ENCODE results near the gene PPM1M. TPM values are rescaled to one million over a fixed set of nuclear protein-coding genes. Genes with fewer than 3 reads are reported as not detected.

Gene PPM1M
- total RNA-seq, 1 donor from 2014 or later, result 59.5 TPM

DNA sequence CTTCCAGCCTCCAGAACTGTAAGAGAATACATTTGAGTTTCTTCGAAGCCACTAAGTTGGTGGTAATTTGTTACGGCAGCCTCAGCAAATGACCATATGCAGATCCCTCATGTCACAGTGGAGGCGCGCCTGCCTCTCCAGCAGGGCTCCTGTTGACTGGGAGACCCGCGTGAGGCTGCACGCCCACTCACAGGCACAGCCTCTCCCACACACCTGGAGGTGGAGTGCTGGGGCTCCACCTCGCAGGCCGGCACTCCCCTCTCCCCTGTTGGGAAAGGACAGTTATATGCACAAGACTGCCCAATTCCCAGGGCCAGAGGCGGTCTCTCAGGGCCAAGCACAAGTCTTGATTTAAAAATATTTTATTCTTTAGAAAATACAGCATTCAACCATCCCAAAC is 17.3 kb upstream of the PPM1M start:
- H3K9me3 Mint-ChIP-seq, result no peaks in the 10 kb centered on the region
- H3K27me3 Mint-ChIP-seq (ENCODE audit: insufficient read depth), result no peaks in the 10 kb centered on the region
- H3K27ac Mint-ChIP-seq, result peak overlapping the region; percentile 55
- no peak overlapping the region for H3K4me3 Mint-ChIP-seq
- no peak for DNase-seq (ENCODE audit: low spot score)
- H3K36me3 Mint-ChIP-seq (ENCODE audit: low read depth), result peaks cover 16% of the 10 kb centered on the region
- intact Hi-C loops (cut with micrococcal nuclease), result no loop called here
- peaks cover 48% of the 10 kb centered on the region for H3K4me1 Mint-ChIP-seq (ENCODE audit: low read depth)

DNA sequence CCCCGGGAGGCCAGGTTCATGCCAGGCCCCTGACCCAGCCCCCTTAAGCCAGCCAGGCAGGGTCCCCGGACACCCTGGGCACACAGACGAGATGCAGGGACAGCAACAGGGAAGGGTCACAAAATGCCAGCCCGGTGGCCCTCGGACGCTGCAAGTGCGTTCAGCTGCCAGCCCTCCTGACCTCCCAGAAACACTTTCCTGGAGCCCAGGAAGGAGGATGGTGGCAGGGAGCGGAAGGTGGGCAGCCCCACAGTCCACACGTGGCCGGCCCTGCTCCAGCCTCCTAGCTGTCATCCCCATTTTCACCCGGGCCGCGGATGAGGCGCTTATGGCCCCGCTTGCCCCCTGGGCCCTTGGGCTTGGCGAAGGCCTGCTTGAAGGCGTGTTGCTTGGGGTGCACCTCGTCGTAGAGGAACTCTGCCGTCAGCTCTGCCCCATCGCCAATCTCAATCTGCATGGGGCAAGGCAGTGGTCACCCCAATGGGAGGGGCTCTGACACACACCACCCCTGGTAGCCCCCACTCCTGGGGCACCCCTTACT is 16.7 kb upstream of the PPM1M start:
- intact Hi-C loops (cut with micrococcal nuclease), result no loop called here
- Mint-ChIP-seq H3K4me1 (ENCODE audit: low read depth) (peaks cover 44% of the 10 kb centered on the region), H3K27ac (no peak overlapping the region), H3K36me3 (ENCODE audit: low read depth) (peaks cover 16% of the 10 kb centered on the region), H3K4me3 (no peak overlapping the region), H3K27me3 (ENCODE audit: insufficient read depth) (no peaks in the 10 kb centered on the region), H3K9me3 (no peaks in the 10 kb centered on the region)
- DNase-seq (ENCODE audit: low spot score), result no peak

DNA sequence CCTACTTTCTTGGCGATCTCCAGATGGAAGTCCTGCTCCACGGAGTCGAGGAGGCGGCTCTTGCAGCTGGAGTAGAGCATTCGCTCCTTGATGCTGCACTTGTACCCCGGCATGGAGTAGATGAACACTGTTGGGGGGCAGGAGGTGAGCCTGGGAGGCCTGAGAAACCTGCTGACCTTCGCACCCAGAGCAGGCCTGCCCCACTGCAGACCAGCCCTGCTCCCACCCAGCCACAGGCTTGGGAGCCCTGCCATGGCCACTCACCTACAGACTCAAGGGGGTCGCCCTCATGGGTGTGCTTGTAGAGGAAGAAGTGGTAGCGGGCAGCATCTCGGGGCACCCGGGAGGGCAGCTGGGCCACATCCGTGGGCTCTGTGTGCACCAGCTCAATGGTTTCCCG is 15.9 kb upstream of the PPM1M start:
- Mint-ChIP-seq H3K36me3 (ENCODE audit: low read depth) (peaks cover 16% of the 10 kb centered on the region), H3K27ac (no peak overlapping the region), H3K27me3 (ENCODE audit: insufficient read depth) (no peaks in the 10 kb centered on the region), H3K4me3 (no peak overlapping the region), H3K4me1 (ENCODE audit: low read depth) (peaks cover 44% of the 10 kb centered on the region), H3K9me3 (no peaks in the 10 kb centered on the region)
- intact Hi-C loops (cut with micrococcal nuclease), result no loop called here
- DNase-seq (ENCODE audit: low spot score), result no peak

DNA sequence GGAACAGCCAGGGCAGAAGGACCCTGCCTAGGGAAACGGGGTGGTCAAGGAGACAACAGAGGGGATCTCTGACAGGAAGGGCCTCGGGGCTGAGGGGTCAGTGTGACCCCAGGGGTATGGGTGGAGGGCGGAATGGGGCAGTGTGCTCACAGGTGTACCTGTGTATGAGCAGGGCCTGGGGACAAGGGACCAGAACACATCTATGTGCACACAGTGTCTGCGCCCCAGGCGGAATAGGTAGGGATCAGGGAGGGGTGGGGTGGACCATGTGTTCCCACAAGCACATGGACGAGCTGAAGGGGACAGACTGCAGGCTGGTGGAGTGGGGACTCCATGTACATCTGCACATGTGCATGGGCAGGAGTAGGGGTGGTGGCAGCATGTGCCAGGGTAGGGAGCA is 15.1 kb upstream of the PPM1M start:
- H3K4me1 Mint-ChIP-seq (ENCODE audit: low read depth), result peaks cover 42% of the 10 kb centered on the region
- no peaks in the 10 kb centered on the region for H3K27me3 Mint-ChIP-seq (ENCODE audit: insufficient read depth)
- DNase-seq (ENCODE audit: low spot score), result no peak
- no peak overlapping the region for H3K4me3 Mint-ChIP-seq
- H3K9me3 Mint-ChIP-seq, result no peaks in the 10 kb centered on the region
- H3K36me3 Mint-ChIP-seq (ENCODE audit: low read depth), result peaks cover 16% of the 10 kb centered on the region
- H3K27ac Mint-ChIP-seq, result peak overlapping the region; percentile 68
- intact Hi-C loops (cut with micrococcal nuclease), result no loop called here

DNA sequence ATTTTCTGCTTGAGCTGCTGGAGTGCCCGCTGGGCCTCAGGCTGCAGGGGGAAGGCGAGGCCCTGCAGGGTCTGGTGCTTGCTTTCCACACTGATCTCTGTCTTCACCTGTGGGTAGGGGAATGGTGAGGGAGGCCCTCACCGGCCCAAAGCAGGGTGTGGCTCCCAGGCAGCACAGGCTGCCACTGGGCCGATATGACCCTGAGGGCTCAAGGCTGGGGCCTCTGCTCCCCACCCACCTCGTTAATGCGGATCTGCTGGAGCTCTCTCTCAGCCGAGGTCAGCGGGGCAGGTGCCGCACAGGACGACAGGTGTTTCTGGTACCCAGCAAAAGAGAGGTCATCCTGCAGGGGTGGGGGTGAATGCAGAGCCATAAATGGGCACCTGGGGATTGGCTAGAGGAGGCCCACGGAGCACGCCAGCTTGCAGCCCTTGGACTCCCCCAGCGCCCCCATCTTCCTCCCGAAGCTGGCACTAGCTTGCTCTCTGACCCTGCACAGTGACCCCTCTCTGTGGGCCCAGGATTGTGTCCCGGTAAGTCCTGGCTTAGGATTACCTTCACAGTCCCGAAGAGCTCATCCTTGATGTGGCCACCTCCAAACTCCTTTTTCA is 14.6 kb upstream of the PPM1M start:
- Mint-ChIP-seq H3K4me3 (no peak overlapping the region), H3K4me1 (ENCODE audit: low read depth) (peaks cover 38% of the 10 kb centered on the region), H3K36me3 (ENCODE audit: low read depth) (peaks cover 16% of the 10 kb centered on the region), H3K9me3 (no peaks in the 10 kb centered on the region), H3K27me3 (ENCODE audit: insufficient read depth) (no peaks in the 10 kb centered on the region), H3K27ac (no peak overlapping the region)
- no peak for DNase-seq (ENCODE audit: low spot score)
- intact Hi-C loops (cut with micrococcal nuclease), result loop anchor here (1.0 kb wide), 1 partner anchor 108 kb away; no protein-coding TSS in a partner anchor

DNA sequence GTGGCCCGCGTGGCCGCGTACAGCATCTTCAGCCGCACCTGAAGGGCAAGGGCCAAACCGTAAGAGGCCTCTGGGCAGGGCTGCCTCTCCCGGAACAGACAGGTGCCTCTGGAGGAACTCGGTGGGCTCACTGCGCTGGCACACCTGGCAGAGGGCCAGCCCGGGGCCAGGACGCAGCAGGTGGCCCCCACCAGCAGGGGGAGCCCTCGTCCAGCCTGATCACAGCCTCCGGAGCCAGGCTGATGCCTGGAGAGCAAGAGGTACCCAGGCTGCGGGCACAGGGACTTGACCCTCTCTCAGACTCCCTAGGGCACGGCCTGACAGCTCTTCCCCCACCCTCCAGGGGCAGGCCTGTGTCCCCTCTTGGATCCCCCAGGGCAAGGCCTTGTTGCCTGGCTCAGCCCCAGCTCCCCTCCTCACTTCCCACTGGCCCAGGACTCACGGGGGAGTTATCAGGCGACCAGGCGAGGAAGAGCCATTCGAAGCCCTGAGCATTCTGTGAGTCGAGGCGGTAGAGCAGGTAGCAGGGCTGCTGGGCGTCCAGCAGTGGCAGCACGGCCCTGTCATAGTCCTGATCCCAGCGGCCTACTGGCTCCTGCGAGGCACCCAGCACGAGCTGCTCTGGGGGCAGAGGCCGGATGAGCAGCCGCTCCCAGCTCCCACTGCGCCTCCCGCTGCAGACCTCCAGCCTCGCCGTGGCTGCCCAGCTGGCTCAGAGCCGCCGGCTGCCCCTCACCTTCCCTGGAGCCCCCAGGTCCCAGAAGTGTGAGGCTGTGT is 13.9 kb upstream of the PPM1M start:
- intact Hi-C loops (cut with micrococcal nuclease), result loop anchor here (1.0 kb wide), 1 partner anchor 108 kb away; no protein-coding TSS in a partner anchor
- no peaks in the 10 kb centered on the region for H3K27me3 Mint-ChIP-seq (ENCODE audit: insufficient read depth)
- H3K27ac Mint-ChIP-seq, result peak overlapping the region; percentile 42
- H3K4me3 Mint-ChIP-seq, result no peak overlapping the region
- DNase-seq (ENCODE audit: low spot score), result peak; percentile 73
- H3K36me3 Mint-ChIP-seq (ENCODE audit: low read depth), result peaks cover 19% of the 10 kb centered on the region
- H3K9me3 Mint-ChIP-seq, result no peaks in the 10 kb centered on the region
- H3K4me1 Mint-ChIP-seq (ENCODE audit: low read depth), result peaks cover 38% of the 10 kb centered on the region

DNA sequence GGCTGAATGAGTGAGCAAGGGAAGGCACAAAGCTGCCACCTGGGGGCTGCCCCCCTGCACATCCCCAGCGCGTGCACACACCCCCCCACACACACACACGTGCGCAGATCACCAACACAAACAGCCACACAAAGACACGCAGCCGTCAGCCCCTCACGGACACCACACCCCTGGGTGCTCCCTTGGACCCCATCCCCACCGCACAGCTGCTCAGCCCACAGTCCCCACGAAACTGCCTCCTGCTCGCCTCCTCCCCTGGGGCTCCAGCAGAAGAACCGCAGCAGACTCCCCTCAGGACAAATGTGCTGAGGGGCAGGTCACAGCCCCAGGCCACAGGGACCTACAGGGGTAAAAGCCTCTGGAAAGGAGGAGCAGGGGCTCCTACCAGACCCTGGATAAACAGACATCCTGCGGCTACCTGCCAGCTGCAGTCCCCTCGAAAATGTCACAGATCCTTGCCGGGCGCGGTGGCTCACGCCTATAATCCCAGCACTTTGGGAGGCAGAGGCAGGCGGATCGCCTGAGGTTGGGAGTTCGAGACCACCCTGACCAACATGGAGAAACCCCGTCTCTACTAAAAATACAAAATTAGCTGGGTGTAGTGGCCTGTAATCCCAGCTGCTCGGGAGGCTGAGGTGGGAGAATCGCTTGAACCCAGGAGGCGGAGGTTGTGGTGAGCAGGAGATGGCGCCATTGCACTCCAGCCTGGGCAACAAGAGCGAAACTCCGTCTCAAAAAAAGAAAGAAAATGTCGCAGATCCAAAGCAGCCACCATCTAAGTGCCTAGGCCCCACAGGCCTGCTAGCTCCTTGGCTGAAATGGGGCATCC is 13.1 kb upstream of the PPM1M start:
- no peak for DNase-seq (ENCODE audit: low spot score)
- no peak overlapping the region for H3K27ac Mint-ChIP-seq
- intact Hi-C loops (cut with micrococcal nuclease), result no loop called here
- H3K4me3 Mint-ChIP-seq, result no peak overlapping the region
- H3K4me1 Mint-ChIP-seq (ENCODE audit: low read depth), result peaks cover 40% of the 10 kb centered on the region
- H3K9me3 Mint-ChIP-seq, result no peaks in the 10 kb centered on the region
- H3K27me3 Mint-ChIP-seq (ENCODE audit: insufficient read depth), result no peaks in the 10 kb centered on the region
- peaks cover 19% of the 10 kb centered on the region for H3K36me3 Mint-ChIP-seq (ENCODE audit: low read depth)

DNA sequence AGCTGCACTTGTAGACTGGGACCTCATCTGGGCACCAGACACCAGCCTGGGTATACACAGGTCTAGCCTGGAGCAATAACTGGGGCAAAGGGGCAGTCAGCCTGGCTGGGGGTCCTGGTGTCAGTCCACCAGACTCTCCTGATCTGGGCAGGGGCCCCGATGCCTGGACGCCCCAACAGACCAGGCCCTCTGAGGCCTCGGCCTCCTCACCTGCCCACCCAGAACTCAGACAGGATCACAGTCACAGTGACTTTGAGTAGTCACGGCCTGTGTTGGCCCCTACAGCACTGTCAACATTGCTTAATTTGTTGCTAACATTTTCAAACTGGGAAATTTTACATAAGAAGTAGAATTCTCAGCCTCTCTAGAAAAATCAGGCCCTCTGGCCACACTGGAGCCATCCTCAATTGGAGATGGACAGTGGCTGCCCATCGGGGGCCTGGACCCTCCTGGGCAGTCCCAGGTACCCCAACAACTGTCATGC is 12.4 kb upstream of the PPM1M start:
- Mint-ChIP-seq H3K36me3 (ENCODE audit: low read depth) (peaks cover 14% of the 10 kb centered on the region), H3K27me3 (ENCODE audit: insufficient read depth) (no peaks in the 10 kb centered on the region), H3K4me3 (no peak overlapping the region), H3K27ac (no peak overlapping the region), H3K9me3 (no peaks in the 10 kb centered on the region), H3K4me1 (ENCODE audit: low read depth) (peaks cover 47% of the 10 kb centered on the region)
- DNase-seq (ENCODE audit: low spot score), result no peak
- intact Hi-C loops (cut with micrococcal nuclease), result no loop called here

DNA sequence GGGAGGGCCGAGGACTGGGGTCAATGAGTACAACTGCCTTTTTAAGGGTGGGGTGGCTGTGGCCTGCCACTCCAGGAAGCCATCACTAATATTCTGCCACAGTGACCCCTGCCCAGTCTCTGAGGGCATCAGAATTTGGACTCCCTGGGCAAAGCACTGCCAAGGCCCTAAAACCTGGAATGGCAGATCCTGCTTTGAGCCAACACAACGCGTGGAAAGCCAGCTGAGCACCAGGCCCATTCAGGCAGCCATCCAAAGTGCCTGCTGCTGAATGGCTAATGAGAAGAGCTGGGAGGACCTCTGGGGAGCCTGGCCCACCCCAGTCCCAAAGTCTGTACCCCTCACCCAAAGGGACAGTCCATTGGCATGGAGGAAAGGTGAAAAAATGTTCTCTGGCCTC is 11.6 kb upstream of the PPM1M start:
- DNase-seq (ENCODE audit: low spot score), result no peak
- Mint-ChIP-seq H3K4me1 (ENCODE audit: low read depth) (peaks cover 51% of the 10 kb centered on the region), H3K36me3 (ENCODE audit: low read depth) (peaks cover 14% of the 10 kb centered on the region), H3K4me3 (no peak overlapping the region), H3K27me3 (ENCODE audit: insufficient read depth) (no peaks in the 10 kb centered on the region), H3K27ac (peak overlapping the region; percentile 29), H3K9me3 (no peaks in the 10 kb centered on the region)
- intact Hi-C loops (cut with micrococcal nuclease), result no loop called here

DNA sequence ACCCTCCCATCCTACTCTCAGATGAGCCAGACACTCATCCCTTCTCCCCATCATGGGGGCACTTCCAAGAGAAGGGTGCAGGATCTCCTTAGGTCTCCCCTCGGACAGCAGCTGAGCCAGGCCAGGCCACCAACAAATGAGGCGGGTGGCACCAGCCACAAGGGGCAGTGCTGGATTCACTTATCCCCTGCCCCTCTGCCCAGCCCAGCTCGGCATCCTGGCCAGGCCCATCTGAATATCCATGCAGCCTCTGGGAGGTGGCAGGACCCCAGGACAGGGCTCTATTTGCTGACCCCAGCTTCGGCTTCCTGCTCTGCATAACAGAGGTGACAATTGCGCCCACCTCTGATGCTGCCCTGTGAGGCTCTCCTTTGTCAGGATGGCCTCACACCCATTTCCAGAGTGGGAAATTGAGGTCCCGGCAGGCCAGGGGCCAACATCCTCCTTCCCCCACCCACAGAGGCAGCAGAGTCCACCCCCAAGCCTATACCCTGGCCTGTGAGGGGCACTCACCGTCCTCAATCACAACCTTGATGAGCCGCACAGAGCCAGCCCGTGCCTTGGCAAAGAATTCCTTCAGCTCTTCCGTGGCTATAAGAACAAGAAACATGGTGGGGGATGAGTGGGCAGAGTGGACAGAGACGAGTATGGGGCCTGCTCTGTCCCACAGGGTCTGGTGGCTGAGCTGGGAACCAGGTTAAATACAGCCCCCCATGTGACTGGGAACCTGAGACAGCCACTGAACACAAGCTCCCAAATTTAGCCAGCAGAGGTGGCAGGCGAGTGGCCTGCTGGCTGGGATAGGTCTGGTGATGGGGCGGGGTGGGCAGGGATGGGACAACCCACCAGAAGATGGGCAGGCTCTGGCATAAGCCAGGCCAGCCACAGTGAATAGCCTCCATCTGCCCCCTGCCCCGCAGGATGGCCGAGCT is 10.8 kb upstream of the PPM1M start:
- Mint-ChIP-seq H3K9me3 (no peaks in the 10 kb centered on the region), H3K27me3 (ENCODE audit: insufficient read depth) (no peaks in the 10 kb centered on the region), H3K4me1 (ENCODE audit: low read depth) (peaks cover 57% of the 10 kb centered on the region), H3K4me3 (peak overlapping the region; percentile 28), H3K27ac (peak overlapping the region; percentile 58), H3K36me3 (ENCODE audit: low read depth) (peaks cover 16% of the 10 kb centered on the region)
- DNase-seq (ENCODE audit: low spot score), result no peak
- intact Hi-C loops (cut with micrococcal nuclease), result no loop called here

DNA sequence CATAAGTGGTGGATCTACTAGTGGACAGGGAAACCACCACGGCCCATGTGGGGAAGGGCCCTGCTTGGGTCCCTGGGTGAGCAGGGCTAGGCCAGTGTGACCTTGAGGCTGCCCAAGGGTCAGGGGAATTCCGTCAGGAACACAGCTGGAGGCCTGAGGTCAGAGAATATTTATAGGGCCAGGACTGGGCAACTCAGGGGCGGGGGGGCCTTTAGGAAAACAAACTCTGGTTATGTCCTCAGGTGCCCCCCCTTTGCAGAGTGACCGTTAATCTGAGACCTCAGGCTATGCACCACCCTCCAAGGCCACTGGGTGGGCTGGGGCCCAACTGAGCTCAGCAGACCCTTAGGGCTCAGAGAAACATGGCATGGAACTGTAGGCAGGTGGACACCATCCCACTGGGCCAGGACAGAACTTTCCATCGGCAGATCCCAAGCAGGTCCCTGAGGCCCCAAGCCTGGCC is 9.1 kb upstream of the PPM1M start:
- H3K4me3 Mint-ChIP-seq, result peak overlapping the region; percentile 53
- intact Hi-C loops (cut with micrococcal nuclease), result no loop called here
- H3K4me1 Mint-ChIP-seq (ENCODE audit: low read depth), result peaks cover 70% of the 10 kb centered on the region
- H3K27ac Mint-ChIP-seq, result no peak overlapping the region
- DNase-seq (ENCODE audit: low spot score), result no peak
- peaks cover 16% of the 10 kb centered on the region for H3K36me3 Mint-ChIP-seq (ENCODE audit: low read depth)
- H3K27me3 Mint-ChIP-seq (ENCODE audit: insufficient read depth), result no peaks in the 10 kb centered on the region
- H3K9me3 Mint-ChIP-seq, result no peaks in the 10 kb centered on the region
